AG20443 (cell line): ENCODE results near the gene FAM234B.
A peak's percentile ranks its signal among the peaks of the same experiment; 100 is the strongest.
"Not testable (repeated sequence)": the region's sequence is repeated elsewhere in the genome, so short reads cannot be mapped to it uniquely, and the experiment has no call there.

Experiments
- DNase-seq: peaks from one replicate; pipeline ENCODE4 v3.0.0; 2012; ENCODE audit warnings: low spot score, mixed read lengths

FAM234B gene

DNA sequence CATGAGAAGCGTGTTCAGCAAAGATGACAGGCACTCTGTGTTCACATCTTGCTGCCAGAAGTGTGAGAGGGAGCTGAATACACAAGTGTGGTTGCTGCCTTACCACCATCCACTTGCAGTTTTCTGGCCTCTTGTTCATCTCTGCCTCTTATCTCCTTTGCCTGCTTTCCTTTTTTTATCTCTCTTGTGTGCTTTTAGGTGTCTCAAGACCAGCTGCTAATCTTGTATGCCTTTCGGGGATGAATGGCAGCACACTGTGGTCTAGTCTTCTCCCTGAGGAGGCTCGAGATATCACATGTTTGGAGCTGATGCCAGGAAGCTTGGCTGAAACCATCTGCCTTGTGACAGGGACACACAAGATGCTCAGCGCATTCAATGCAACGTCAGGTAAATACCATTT is 17.2 kb downstream of the FAM234B start:
- no peak for DNase-seq

DNA sequence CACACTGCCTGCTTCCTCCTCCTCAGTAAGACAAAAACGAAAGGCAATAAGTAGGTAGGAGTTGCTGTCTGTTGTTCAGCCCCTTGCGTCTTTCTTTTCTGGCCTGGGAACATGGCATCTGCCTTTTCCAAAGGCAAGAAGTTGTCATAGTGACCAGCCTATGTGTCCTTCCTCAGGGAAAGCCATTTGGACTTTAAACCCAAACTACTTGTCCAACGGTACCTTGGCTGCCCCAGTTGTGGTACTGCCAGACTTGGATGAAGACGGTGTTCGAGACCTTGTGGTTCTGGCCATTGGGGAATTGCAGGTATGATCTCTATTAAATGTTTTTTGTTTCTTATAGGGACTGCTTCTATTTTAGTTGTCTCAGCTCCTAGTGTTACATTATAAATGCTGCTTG is 18.5 kb downstream of the FAM234B start:
- DNase-seq = no peak

DNA sequence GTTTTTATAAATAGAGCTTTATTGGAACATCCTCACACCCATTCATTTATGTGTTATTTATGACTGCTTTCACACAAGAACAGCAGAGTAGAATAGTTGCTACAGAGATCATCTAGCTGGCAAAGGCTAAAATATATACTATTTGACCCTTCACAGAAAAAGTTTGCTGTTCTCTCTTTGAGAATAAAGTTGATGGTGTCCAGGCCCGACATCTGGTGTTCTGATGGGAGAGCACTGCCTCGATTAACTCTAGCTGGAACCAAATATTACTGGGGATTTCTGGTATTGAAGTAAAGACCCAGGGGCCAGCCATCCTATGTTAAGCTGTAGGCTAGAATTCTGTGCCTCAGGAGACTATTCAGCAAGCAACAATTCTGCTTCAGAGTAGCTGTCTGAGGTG is 21.8 kb downstream of the FAM234B start:
- DNase-seq = no peak

DNA sequence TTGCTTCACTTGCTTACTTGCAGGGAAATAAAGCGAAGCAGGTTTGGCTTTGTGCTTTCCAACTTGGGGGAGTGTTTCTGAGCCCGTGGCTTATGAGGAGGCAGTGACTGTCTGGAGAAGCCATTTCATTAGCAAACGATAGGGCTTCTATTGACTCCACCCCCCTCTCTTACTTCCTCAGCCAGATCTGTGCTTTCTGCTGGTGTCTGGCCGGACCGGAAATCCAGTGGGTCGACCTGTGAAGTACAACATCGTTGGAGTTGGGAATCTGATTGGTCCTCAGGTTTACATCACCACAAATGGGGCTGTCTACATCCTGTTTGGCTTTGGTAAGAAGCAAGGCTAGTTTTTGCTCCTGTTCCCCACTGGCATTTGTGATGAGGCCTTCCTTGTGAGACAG is 22.3 kb downstream of the FAM234B start:
- no peak for DNase-seq

DNA sequence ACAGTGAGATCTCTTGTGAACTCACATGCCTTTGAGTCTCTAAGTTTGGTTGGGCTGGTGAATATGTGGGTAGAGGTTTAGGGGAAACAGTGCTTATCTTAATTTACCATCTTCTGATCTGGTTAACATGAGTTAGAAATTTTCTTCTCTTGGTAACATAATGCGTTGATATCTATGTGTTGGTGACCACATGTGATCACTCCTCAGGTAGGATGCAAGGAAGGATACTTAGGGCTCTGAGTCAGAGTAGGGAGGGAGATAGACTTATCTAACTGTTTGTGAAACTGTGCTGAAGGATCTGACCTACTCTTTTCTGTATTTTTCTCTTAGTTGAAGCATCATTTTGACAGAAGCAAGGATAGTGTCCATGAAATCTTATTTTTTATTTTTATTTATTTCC is 23.1 kb downstream of the FAM234B start:
- DNase-seq = no peak

DNA sequence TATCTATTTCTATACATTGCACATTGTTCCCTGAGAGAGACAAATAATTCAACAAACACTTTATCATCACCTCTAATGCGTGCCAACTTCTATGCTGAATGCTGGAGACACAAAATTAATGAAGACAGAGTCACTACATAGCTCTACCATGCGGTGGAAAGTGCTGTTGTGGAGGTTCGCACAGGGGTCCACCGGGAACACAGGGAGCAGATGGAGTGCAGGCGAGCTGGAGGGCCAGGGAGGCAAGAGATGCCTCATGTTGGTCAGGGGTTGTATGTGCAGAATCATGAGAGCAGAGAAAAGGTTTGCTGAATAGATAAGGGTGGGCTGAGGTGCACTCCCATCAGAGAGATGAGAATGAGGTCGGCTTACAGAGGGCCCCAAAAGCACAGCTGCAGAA is 25.2 kb downstream of the FAM234B start:
- DNase-seq = no peak

DNA sequence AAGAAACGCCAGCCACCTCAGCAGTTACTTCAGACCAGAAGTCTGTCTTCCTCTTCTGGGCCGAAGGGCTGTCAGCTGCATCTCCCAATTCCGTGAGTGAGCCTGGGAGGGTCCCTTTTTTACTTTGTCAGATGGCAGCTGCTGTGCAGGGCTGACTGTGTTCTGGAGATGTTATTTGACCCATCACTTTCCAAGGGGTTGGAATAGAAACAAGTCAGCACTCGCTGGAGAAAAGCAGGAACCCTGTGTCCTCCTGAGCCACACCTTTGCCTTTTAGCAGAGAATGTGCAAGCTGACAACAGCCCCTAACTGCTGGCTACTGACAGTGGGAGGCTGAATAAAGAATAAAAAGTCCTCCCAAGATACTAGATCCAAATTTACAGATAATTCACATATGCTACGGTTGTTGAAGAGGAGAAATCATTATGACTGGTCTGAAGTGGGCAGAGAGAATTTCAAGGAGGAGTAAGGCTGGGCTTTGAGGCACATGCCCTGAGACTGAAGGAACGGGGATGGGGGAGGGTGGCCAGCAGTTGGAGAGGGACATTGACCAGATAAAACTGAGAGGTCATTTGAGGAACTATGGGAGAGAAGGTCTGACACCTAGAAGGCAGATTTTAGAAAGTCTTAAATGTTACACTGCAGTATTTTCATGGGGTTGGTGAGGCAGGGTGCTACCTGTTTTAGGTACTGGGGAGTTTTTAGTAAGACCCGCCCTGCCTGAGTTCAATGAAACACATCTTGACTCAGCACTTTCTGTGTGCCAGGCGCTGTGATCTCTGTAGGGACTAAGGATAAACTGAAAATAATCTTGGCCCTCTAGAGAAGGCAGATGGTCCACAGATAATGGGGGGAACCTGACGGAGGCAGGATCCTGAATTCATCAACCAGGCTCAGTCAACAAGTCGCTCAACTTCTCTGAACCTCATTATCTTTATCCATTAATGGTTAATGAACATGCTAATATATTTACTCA is 27.4 kb downstream of the FAM234B start:
- no peak for DNase-seq

DNA sequence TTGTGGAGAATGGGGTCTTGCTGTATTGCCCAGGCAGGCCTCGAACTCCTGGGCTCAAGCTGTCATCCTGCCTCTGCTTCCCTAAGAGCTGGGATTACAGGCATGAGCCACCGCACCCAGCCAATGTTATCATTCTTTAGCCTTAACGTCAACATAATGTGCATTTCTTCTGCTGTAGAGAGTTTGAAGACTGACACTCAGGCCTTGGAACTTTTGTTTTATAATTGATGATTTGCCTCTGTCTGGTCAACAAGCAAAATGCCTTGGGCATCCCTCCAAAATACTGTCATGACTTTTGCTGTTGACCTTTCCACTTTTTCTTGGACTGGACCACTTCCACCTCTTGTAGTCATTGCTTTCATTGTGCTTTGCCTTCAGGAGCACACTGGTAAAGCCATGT is 29.0 kb downstream of the FAM234B start:
- DNase-seq = no peak

DNA sequence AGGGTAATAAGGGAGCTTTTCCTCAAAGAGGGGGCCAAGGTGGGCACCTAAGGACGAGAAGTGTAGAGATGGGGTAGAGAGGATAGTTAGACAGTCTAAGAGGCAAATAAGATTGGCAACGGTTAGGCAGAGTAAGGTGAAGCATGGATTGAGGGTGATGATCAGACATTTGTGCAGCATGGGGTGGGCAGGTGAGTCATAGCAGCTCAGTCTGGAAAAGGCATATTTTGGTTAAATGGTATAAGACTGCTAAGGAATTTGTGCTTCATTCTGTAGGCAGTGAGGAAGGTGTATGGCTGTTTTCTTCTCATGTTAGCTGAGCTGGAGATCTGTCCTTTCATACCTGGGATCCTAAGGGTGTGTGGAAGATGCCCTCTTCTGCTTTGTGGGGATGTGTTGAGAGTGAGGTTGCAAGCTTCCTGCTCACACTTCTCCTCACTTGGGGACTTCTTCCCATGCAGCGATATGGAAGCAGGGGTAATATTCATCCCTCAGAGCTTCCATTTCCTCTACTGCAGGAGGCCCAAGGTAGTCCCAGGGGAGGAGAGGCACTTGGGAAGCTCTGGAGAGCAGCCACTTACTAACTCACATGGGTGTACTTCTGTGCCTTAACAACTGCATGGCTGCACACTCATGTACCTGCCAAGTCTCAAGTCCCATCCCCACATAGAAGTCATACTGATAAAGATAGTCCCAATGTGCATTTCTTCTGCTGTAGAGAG is 30.4 kb downstream of the FAM234B start:
- peak; percentile 42 for DNase-seq

DNA sequence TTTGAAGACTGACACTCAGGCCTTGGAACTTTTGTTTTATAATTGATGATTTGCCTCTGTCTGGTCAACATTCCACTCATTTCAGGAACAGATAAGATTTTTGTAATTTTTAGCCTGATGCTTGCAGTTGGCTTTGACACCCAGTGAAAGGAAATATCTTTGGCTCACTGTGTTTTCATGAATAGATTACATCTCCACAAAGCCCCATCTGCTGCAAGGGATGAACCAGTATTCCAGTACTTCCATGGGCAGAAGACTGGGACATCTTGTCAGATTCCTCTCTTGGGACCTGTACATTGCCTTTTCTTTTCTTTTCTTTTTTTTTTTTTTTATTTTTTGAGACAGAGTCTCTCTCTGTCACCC is 30.9 kb downstream of the FAM234B start:
- peak; percentile 27 for DNase-seq

DNA sequence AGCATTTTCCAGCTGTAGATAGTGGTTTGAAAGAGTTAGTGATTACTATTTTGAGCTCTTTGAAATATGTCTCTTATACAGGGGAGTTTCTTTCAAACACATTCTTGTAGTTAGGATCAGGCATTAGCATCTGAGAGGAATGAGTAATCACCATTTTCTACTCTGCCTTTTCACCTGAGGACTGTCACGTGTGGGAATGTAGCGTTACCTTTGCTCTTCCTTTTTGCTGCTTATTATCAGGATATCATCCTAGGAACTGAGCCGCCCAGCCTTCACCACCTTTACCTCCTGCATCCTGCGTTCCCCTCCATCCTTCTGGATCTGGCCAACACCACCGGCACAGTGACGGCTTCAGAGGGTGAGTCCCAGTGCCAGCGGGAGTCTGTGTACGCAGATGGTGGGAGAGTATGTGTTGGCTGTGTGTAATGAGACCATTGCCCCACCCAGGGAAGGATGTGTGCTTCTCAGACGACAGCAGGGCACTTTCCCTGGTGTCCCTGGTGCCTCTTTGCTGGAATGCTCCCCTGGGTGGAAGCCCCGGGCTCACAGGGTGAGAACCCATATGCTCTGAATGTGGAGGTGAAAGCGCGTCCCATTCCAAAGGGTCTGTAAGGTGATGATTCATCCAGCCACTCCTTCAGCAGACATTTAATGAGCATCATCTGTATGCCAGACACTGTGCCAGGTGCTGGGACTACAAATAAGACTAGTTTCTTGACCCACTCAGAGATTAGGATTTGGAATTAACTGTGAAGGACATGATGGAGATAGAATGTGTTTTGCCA is 31.8 kb downstream of the FAM234B start:
- DNase-seq = no peak

DNA sequence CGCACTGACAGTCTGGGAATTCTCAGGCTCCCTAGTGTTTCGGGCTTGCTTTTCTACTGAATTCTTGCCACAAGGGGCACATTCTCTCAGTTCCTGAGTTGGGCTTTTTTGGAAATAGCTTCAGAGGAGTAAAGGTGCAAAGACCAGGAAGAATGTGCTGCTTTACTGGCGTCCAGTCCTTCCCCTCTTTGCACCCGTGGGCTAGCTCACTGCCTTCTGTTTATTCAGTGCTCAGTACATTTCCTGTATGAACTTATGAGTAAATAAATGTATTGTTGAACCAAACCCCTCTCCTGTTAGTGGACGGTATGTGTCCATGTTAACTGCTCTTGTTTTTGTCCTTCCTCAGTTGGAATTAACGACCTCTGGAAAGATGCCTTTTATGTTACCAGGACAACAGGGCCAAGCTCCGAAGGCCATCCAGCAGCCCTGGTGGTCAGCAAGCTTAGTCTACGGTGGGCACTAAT is 35.3 kb downstream of the FAM234B start:
- DNase-seq = no peak

DNA sequence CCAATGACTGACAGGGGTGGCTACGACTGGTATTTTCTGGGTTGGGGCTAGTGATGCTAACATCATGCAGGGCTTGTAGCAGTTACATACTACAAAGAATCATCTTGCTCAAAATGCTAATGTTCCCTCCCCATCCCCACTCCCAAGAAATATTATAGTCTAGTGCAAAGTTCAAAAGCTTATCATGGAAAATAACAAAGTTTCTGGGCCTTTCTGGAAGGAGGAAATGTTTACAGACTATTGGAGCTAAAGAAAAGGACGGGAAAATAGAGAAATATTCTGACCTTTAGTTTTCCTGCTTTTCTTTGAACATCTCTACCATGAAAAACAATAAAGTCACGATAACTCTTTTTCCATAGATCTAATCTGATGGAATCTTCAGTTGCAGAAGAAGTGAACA is 36.1 kb downstream of the FAM234B start:
- no peak for DNase-seq

DNA sequence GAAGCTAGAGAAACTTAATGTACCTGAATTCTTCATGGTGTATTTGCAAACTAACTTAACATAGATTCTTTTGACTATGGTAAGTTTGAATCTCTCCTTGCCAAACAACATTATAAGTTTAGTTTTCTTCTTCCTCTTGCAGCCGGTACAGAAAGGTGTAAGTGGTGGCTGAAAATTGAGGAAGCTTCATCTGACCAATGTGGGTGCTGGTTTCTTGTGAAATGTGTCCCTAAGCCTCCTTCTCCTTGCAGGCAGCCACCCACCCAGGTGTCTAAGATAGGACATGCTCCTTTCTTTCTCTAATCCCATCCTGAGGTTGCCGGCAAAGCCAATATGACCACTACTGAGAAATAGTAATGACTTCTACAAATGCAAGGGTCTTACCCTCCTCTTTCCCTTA is 38.7 kb downstream of the FAM234B start:
- DNase-seq = no peak

DNA sequence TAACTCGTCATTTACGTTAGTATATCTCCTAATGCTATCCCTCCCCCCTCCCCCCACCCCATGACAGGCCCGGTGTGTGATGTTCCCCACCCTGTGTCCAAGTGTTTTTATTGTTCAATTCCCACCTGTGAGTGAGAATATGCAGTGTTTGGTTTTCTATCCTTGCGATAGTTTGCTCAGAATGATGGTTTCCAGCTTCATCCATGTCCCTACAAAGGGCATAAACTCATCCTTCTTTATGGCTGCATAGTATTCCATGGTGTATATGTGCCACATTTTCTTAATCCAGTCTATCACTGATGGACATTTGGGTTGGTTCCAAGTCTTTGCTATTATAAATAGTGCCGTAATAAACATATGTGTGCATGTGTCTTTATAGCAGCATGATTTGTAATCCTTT is 39.5 kb downstream of the FAM234B start:
- DNase-seq = not testable (repeated sequence)

DNA sequence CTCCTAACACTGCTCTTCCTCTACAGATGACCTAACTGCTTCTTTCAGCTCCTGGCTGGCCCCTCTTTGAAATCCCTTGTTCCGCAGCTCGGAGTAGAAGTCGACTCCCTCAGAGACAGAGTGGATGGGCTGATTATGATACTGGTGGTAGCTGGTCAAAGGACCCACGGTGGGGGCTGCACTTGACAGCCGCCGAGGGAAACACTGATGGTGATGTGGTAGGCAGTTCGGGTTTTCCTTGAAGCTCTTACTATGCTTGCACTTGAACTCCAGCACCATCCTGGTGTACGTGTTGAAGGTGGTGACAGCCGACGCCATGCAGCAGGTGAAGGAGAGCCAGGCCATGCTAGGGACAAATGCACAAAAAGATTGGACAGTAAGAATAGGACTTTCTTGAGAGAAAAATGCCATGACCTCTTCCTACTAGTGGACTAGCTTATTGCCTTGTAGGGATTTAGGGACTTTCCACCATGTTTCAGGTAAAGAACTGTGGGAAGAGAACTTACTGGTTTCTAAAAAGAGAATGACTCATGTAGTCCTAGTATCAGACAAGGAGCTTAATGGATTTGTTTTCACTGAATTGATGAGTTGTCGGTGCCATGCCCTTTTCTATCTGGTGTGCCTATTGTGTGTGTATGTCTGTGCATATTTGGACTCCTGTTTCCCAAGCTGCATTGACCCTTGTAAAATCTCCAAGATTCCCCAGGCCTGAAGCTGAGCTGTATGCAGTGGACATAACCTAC is 40.9 kb downstream of the FAM234B start:
- no peak for DNase-seq

DNA sequence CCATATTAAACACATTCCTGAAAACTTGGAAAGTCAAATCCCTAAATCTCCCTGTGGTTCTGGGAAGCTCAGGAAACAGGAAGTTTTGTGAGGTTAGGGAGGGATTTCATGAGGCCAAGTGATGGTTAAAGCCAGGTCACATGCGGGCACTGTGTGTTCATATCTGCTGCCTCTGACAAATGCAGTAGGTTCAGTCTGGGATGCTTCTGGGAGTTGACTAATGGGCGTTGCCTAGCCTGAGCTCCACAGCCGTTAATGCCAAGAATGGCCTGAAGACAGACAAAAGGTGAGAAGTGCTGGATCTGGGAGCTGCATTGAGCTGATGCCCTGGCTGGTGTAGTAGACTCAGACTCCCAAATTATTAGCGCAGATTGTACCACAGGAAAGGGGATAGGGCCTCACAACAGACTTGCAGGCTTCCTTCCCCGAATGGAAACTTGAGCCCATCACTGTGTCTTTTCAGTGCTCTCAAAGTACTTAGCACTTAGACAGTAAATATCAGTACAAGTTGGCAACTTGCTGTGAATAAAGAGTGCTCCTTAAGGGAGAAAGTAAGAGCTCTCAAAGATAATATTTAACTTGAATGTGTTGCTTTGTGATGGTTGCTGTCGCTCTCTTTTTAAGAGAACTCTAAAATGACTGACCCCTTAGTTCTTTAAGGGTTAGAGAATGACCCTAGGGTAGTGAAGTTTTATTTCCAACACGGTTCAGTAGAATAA is 41.9 kb downstream of the FAM234B start:
- no peak for DNase-seq

DNA sequence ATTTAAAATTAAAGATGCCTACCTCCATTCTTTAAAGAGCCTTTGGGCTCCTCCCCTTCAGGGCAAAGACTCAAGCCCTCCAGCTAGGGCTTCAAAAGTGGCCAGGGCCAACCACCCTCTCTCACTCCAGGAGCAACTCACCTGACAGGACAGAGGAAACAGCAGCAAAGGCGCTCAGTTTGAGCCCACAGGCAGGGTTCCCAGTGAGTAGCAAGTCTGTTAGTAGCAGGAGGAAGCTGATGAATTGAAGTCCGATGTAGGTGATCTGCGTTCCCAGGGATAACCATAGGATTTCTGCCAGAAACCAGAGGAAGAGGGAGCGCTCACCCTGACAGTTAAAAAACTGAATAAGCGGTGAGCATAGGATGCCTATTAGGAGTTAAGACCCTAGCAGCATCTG is 43.6 kb downstream of the FAM234B start:
- no peak for DNase-seq

DNA sequence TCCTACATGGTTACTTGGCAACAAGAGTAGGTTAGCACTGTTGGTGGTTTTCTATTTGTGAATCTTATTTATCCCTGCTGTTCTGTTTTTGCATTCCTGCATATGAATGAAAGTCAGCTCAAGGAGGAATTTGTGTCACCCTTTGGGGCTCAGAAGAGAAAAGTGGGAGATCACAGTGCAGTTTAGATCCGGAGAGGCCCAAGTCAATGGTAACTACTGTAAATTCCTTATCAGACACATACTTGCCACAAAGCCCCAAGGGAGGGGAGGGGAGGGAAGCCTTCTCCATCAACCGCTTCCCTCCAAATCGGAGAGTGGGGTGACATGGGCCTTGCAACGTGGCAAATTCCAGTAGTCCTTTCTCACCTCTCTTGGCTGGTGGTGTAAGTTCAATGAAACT is 44.3 kb downstream of the FAM234B start:
- no peak for DNase-seq

DNA sequence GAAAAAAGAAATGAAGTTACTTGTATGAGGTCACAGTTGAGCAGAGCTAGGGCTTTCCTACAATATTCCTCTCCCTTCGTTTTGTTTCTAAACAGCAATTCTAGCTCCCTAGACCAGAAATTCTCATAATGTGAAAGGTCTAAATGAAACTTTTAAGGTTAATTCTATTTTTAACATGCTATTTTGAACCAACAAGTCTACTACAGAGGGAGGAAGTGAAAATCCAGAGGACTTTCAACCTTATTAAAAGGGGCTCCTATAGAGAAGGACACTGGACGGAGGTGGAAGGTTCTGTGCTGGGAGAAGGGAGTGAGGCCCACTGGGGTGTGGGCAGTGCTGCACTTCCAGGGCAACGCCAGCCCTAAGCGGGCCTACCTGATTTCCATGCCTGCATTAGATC is 45.9 kb downstream of the FAM234B start:
- DNase-seq = no peak

DNA sequence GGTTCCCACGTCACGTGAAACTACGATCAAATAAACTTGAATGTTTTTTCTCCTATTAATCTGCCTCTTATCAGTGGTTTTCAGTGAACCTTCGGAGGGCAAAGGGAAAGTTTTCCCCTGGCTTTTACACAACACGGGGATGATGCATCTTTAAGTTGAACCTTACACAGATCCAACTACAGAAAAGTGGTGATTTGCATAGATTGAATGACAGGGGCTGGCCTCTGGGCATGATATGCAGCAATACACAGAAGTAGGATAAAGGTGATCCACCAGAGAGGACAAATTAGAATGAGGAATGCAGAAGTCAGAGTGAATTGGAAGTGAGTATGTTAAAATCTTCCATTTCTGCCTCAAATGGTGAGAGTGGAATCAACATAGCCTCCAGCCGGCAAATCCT is 47.7 kb downstream of the FAM234B start:
- no peak for DNase-seq
